ENCODE measurements around the gene PLA2G4F.
"Not testable (repeated sequence)": the region's sequence is repeated elsewhere in the genome, so short reads cannot be mapped to it uniquely, and the experiment has no call there.

The PLA2G4F gene

DNA sequence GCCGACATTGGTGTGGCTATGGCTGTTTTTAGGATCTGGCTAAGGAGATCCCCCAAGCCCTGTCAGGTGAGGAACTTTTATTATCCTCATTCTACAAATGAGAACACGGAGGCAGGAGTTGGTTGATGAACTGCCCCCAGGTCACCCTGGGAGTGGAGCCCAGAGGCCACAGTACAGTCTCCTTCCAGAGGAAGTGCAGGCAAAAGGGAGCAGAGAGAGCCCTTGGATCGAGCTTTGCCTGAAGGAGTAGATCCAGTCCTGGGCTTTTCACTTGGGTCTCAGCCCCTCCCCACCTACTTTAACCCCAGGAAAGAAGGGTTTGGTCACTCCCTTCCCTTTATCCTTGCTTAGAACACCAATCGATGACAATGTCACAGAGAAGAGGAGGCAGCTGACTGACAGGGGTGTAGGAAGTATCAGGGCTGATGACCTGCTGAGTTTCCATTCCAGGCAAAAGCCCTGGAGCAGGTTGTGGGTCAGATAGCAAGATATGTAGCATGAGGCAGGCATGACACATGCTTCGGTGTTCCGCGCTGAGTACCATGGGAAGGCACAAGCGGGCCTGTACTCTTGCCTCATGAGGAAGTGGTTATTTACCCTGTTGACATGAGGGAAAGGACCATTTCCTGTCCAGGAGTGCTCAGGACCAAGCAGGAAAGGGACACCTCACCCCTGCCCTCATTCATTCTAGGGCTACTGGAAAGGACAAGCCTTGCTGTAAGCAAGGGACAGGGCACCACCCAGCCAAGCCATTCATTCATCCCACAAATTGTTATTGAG, 56.2 kb downstream of the PLA2G4F start:
- DNase-seq = no peak

DNA sequence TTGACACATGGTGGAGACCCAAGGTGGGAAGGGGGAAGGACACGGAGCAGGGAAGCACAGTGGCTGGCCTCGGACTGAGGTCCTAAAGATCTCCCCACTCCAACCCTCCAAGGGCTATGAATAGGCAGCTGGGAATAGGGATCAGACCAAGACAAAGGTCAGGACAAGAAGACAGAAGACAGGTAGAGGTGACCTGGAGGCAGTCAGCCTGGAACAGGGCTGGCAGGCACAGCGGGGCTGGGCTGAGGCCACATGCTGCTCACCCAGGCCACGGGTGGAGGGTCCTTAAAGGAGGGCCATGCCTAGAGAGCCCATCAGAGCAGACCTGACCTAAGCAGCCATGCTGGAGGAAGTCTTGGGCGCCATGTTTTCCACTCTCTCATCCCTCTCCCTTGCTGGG, 59.4 kb downstream of the PLA2G4F start:
- DNase-seq = no peak

GRCh38 chr15:42094512-42094963, 61.9 kb downstream of the PLA2G4F start, which contains the start of gene PLA2G4D:
Gene PLA2G4D, minus strand, starts transcription at chr15:42094562. Its CDS starts 103 bp downstream, at chr15:42094459.
- no peak for DNase-seq

- peak in 1 of 51 donors; percentile 43 for DNase-seq
Observed at GRCh38 chr15:42093966-42094365, 62.5 kb downstream of the PLA2G4F start.

- DNase-seq = peak in 29 of 51 donors; percentile 16 to 69 (median 41)
Observed at GRCh38 chr15:42092398-42093318, 63.8 kb downstream of the PLA2G4F start.

DNA sequence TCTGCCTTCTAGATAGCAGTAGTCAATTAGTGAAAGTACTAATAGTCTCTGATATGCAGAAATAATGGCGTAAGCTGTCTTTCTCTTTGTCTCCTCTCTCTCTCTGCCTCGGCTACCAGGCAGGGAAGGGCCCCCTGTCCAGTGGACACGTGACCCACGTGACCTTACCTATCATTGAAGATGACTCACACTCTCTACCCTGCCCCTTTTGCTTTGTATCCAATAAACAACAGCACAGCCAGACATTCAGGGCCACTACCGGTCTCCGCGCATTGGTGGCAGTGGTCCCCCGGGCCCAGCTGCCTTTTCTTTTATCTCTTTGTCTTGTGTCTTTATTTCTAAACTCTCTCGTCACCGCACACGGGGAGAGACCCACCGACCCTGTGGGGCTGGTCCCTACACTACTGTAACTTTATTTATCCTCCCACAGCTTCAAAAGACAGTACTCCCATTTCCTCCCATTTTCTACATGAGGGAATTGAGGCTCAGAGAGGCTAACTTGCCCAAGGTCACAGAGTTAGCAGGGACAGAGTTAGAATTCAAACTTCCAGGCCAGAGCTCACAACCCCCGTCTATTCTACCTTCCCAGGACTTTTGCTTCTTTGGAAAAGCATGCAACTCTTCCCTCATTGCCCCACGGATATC, 64.6 kb downstream of the PLA2G4F start:
- DNase-seq = not testable (repeated sequence)

DNA sequence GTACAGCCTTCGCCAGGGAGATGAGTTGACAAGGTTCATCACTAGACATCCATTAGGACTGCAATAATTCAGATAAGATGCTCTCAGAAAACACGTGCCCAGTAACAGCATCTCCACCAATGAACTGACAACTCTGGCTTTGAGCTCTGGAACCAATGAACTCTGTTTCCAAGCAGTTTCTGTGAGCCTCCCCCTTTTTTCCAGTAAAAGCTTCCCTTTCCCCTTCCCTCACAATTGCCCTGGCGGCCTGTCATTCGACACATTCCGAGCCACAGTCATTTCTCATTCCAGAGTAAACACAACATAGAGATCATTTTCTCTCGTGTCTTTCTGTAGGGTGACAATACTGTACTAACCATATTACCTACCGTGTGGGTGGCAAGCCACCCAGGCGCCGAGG, 65.7 kb downstream of the PLA2G4F start:
- no peak for DNase-seq

DNA sequence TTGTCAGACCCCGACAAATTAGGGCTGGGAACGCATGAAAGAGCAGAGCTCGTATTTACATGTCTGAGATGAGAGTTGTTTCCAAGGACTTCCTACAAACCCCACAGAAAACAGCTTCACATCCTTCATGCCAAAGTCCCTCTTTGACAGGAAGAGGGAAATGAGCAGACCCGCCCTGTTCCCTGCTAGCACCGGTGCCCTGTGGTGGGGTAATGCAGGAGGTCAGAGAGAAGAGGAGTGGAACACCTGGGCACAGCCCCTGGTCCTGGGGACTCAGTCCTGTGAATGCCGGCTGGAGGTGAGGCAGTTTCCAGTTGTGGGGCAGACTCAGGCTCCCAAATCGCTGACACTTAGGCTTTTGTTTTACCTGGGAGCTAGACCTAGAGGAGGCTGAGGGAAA, 66.1 kb downstream of the PLA2G4F start:
- no peak for DNase-seq

DNA sequence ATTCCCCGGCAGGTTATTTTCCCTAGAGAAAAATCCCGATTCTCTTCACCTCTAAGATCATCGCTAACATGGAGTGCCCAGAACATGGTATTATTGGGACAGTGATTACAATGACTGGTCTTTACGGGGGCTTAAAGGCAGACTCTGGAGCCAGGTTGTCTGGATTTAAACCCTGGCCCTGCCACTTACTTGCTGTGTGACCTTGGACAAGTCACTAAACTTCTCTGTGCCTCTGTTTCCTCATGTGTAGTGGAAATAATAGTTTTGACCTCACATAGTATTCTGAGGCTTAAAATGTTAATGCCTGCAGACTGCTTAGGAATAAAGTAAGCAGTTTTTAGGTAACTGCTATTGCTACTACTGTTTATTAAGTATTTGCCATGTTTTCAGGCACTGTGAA, 66.5 kb downstream of the PLA2G4F start:
- no peak for DNase-seq
